GM19468 (cell line): Measurements from ENCODE around the gene USP15.

ENCODE experiments used
- ATAC-seq: cut with Tn5 transposase; IDR thresholded peaks from one replicate; pipeline ENCODE4 v1.9.1; 2021; ENCODE audit warnings: mild to moderate bottlenecking, moderate library complexity, moderate number of reproducible peaks; ENCODE audit not compliant: unreplicated experiment; ENCODE audit errors: extremely low read depth

The USP15 gene

GRCh38 chr12:62279058-62279457 is 18.9 kb downstream of the USP15 start:
- no peak for ATAC-seq

GRCh38 chr12:62279961-62280360 is 19.8 kb downstream of the USP15 start:
- ATAC-seq, result no peak

GRCh38 chr12:62282057-62282774 is 22.0 kb downstream of the USP15 start:
- ATAC-seq, result no peak

- no peak for ATAC-seq
Measured at GRCh38 chr12:62284749-62285148, 24.5 kb downstream of the USP15 start.

GRCh38 chr12:62285284-62285683 is 25.1 kb downstream of the USP15 start:
- ATAC-seq, result no peak

GRCh38 chr12:62288328-62288727 is 28.1 kb downstream of the USP15 start:
- ATAC-seq, result no peak

- ATAC-seq, result no peak
Measured at GRCh38 chr12:62290846-62291245, 30.6 kb downstream of the USP15 start.

- no peak for ATAC-seq
Measured at GRCh38 chr12:62291864-62292760, 31.9 kb downstream of the USP15 start.

GRCh38 chr12:62292761-62293344 is 32.6 kb downstream of the USP15 start:
- ATAC-seq, result no peak

- ATAC-seq, result no peak
Measured at GRCh38 chr12:62294378-62294777, 34.2 kb downstream of the USP15 start.

GRCh38 chr12:62296001-62296400 is 35.8 kb downstream of the USP15 start:
- no peak for ATAC-seq

GRCh38 chr12:62297321-62297720 is 37.1 kb downstream of the USP15 start:
- no peak for ATAC-seq

- no peak for ATAC-seq
Measured at GRCh38 chr12:62299617-62300016, 39.4 kb downstream of the USP15 start.

GRCh38 chr12:62301080-62301798 is 41.0 kb downstream of the USP15 start:
- ATAC-seq, result no peak

- ATAC-seq, result no peak
Measured at GRCh38 chr12:62301799-62302133, 41.6 kb downstream of the USP15 start.

- ATAC-seq, result no peak
Measured at GRCh38 chr12:62304560-62304959, 44.4 kb downstream of the USP15 start.

GRCh38 chr12:62305778-62306177 is 45.6 kb downstream of the USP15 start:
- no peak for ATAC-seq

- no peak for ATAC-seq
Measured at GRCh38 chr12:62306569-62307530, 46.6 kb downstream of the USP15 start.

- ATAC-seq, result no peak
Measured at GRCh38 chr12:62308201-62308600, 48.0 kb downstream of the USP15 start.
